HL-60 (cell line): ENCODE data around the gene MYH2.

Experiments
- POLR2AphosphoS5 ChIP-seq: IDR thresholded peaks from 2 replicates; pipeline ENCODE4 v1.6.1; 2012; ENCODE audit warnings: low read depth
- TF ChIP-seq, protein P1 (sequence below): IDR thresholded peaks from one replicate; pipeline ENCODE4 v1.5.1; 2011; ENCODE audit warnings: low read length, control low read depth, inconsistent platforms; ENCODE audit not compliant: insufficient read depth

DNA sequence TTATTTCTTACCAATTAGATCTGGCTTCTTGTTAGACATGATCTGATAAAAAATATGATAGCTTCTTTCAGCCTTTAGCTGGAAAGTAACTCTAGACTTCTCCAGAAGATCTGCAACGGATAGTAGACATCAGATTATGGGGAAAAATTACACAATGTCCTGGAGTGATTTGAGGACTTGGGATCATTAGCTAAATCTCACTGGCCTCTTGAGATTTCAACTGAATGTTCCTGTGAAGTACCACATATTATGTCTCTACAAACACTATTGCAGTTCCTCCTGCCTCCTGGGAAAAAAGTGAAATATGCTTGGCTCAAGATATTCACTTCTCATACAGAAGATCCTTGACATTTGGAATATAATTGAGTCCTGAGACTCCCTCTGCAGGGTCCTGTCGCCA, 36.6 kb downstream of the MYH2 start:
- TF ChIP-seq, protein P1, sequence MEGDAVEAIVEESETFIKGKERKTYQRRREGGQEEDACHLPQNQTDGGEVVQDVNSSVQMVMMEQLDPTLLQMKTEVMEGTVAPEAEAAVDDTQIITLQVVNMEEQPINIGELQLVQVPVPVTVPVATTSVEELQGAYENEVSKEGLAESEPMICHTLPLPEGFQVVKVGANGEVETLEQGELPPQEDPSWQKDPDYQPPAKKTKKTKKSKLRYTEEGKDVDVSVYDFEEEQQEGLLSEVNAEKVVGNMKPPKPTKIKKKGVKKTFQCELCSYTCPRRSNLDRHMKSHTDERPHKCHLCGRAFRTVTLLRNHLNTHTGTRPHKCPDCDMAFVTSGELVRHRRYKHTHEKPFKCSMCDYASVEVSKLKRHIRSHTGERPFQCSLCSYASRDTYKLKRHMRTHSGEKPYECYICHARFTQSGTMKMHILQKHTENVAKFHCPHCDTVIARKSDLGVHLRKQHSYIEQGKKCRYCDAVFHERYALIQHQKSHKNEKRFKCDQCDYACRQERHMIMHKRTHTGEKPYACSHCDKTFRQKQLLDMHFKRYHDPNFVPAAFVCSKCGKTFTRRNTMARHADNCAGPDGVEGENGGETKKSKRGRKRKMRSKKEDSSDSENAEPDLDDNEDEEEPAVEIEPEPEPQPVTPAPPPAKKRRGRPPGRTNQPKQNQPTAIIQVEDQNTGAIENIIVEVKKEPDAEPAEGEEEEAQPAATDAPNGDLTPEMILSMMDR: no peak
- no peak for TF ChIP-seq POLR2AphosphoS5
